OCI-LY7 (cell line): Measurements from ENCODE around the gene C1orf105.

Experiments
- EZH2phosphoT487 ChIP-seq: fragments of 200-600 bp; sonication (generic); IDR thresholded peaks from 2 replicates; pipeline ENCODE4 v1.6.1; 2018; ENCODE audit warnings: low read depth, borderline replicate concordance, mild to moderate bottlenecking, mixed run types, antibody characterized with exemption, low read length, moderate library complexity, mixed read lengths
- TF ChIP-seq, protein P1 (sequence below): fragments of 200-600 bp; sonication (generic); conservative IDR thresholded peaks from 2 replicates; pipeline ENCODE4 v1.5.1; 2014; ENCODE audit warnings: mild to moderate bottlenecking, antibody characterized with exemption, low read length, moderate library complexity, mixed read lengths

- TF ChIP-seq, protein P1, sequence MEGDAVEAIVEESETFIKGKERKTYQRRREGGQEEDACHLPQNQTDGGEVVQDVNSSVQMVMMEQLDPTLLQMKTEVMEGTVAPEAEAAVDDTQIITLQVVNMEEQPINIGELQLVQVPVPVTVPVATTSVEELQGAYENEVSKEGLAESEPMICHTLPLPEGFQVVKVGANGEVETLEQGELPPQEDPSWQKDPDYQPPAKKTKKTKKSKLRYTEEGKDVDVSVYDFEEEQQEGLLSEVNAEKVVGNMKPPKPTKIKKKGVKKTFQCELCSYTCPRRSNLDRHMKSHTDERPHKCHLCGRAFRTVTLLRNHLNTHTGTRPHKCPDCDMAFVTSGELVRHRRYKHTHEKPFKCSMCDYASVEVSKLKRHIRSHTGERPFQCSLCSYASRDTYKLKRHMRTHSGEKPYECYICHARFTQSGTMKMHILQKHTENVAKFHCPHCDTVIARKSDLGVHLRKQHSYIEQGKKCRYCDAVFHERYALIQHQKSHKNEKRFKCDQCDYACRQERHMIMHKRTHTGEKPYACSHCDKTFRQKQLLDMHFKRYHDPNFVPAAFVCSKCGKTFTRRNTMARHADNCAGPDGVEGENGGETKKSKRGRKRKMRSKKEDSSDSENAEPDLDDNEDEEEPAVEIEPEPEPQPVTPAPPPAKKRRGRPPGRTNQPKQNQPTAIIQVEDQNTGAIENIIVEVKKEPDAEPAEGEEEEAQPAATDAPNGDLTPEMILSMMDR, result peak; percentile 28; the same call in 1 of the 2 replicates
- TF ChIP-seq EZH2phosphoT487, result no peak
Observed at GRCh38 chr1:172399756-172400721, 20.4 kb upstream of the C1orf105 start.
